ENCODE results near the gene GRIA4. TPM values are rescaled to one million over a fixed set of nuclear protein-coding genes. Genes with fewer than 3 reads are reported as not detected.
A peak's percentile ranks its signal among the peaks of the same experiment; 100 is the strongest.

Gene GRIA4
- total and polyA plus RNA-seq, 2 experiments from 2014 or later, result 1.3 to 3.7 TPM

GRCh38 chr11:105701098-105701497, 91.2 kb downstream of the GRIA4 start:
- H3K27ac ChIP-seq, result no peak overlapping the region
- H3K4me1 ChIP-seq (ENCODE audit: insufficient read depth), result peaks cover 3% of the 10 kb centered on the region
- H3K9me3 ChIP-seq (ENCODE audit: low read depth), result no peaks in the 10 kb centered on the region
- H2AFZ ChIP-seq, result no peak overlapping the region
- H3K27me3 ChIP-seq, result no peaks in the 10 kb centered on the region
- no peaks in the 10 kb centered on the region for H3K79me2 ChIP-seq
- H3K4me3 ChIP-seq, result no peak overlapping the region
- H3K36me3 ChIP-seq (replicated peaks; ENCODE audit: insufficient read depth, low read depth), result no peaks in the 10 kb centered on the region
- no peak overlapping the region for H3K4me2 ChIP-seq
- 90% methylated on average over 3 of the region's 3 CpGs for WGBS (ENCODE audit: low lambda C conversion rate, missing lambda C conversion rate)
- no peak for TF ChIP-seq EZH2phosphoT487 (IDR thresholded peaks at IDR 0.05; ENCODE audit: low read depth, severe bottlenecking, unreplicated experiment)
- TF ChIP-seq CTCF (IDR thresholded peaks at IDR 0.05; ENCODE audit: poor library complexity), result no peak
- TF ChIP-seq EZH2 (IDR thresholded peaks at IDR 0.05; ENCODE audit: borderline replicate concordance), result no peak
- no peaks in the 10 kb centered on the region for H4K20me1 ChIP-seq (ENCODE audit: insufficient read depth, poor library complexity, severe bottlenecking)
- no peak for DNase-seq (ENCODE audit: low spot score)
- no peaks in the 10 kb centered on the region for H3K9me2 ChIP-seq (replicated peaks; ENCODE audit: insufficient read depth)

GRCh38 chr11:105705786-105706530, 96.1 kb downstream of the GRIA4 start:
- H3K4me2 ChIP-seq, result no peak overlapping the region
- H3K27ac ChIP-seq, result no peak overlapping the region
- peaks cover 3% of the 10 kb centered on the region for H3K4me1 ChIP-seq (ENCODE audit: insufficient read depth)
- H3K9me3 ChIP-seq (ENCODE audit: low read depth), result no peaks in the 10 kb centered on the region
- 81% methylated on average over 2 of the region's 2 CpGs for WGBS (ENCODE audit: low lambda C conversion rate, missing lambda C conversion rate)
- H4K20me1 ChIP-seq (ENCODE audit: insufficient read depth, poor library complexity, severe bottlenecking), result no peaks in the 10 kb centered on the region
- no peak for TF ChIP-seq EZH2phosphoT487 (IDR thresholded peaks at IDR 0.05; ENCODE audit: low read depth, severe bottlenecking, unreplicated experiment)
- no peak for TF ChIP-seq CTCF (IDR thresholded peaks at IDR 0.05; ENCODE audit: poor library complexity)
- no peak for TF ChIP-seq EZH2 (IDR thresholded peaks at IDR 0.05; ENCODE audit: borderline replicate concordance)
- H3K79me2 ChIP-seq, result no peaks in the 10 kb centered on the region
- H3K27me3 ChIP-seq, result no peaks in the 10 kb centered on the region
- H3K9me2 ChIP-seq (replicated peaks; ENCODE audit: insufficient read depth), result no peaks in the 10 kb centered on the region
- no peak overlapping the region for H3K4me3 ChIP-seq
- no peak overlapping the region for H2AFZ ChIP-seq
- no peaks in the 10 kb centered on the region for H3K36me3 ChIP-seq (replicated peaks; ENCODE audit: insufficient read depth, low read depth)
- peak; percentile 7 for DNase-seq (ENCODE audit: low spot score)

- H3K9me2 ChIP-seq (replicated peaks; ENCODE audit: insufficient read depth), result no peaks in the 10 kb centered on the region
- TF ChIP-seq EZH2phosphoT487 (IDR thresholded peaks at IDR 0.05; ENCODE audit: low read depth, severe bottlenecking, unreplicated experiment) (no peak), CTCF (IDR thresholded peaks at IDR 0.05; ENCODE audit: poor library complexity) (no peak), EZH2 (IDR thresholded peaks at IDR 0.05; ENCODE audit: borderline replicate concordance) (no peak)
- no peaks in the 10 kb centered on the region for H3K27me3 ChIP-seq
- no peaks in the 10 kb centered on the region for H3K4me1 ChIP-seq (ENCODE audit: insufficient read depth)
- DNase-seq (ENCODE audit: low spot score), result no peak
- H3K9me3 ChIP-seq (ENCODE audit: low read depth), result no peaks in the 10 kb centered on the region
- no peak overlapping the region for H3K27ac ChIP-seq
- H3K4me3 ChIP-seq, result no peak overlapping the region
- no peak overlapping the region for H3K4me2 ChIP-seq
- H3K36me3 ChIP-seq (replicated peaks; ENCODE audit: insufficient read depth, low read depth), result no peaks in the 10 kb centered on the region
- 75% methylated on average over 5 of the region's 5 CpGs for whole genome bisulfite sequencing (ENCODE audit: low lambda C conversion rate, missing lambda C conversion rate)
- H2AFZ ChIP-seq, result no peak overlapping the region
- no peaks in the 10 kb centered on the region for H3K79me2 ChIP-seq
- H4K20me1 ChIP-seq (ENCODE audit: insufficient read depth, poor library complexity, severe bottlenecking), result no peaks in the 10 kb centered on the region
These were observed 103.2 kb downstream of the GRIA4 start for GRCh38 chr11:105713106-105713505.
